Measurements from ENCODE around the gene ERCC6L. TPM values are rescaled to one million over a fixed set of nuclear protein-coding genes. Genes with fewer than 3 reads are reported as not detected.

Gene ERCC6L
- total RNA-seq, 1 experiment from 2014 or later = 19.8 TPM

- TF ChIP-seq AR (CRISPR knock-in tag; IDR thresholded peaks at IDR 0.05) (no peak), ARID4B (CRISPR knock-in tag; IDR thresholded peaks at IDR 0.05; ENCODE audit: borderline replicate concordance) (no peak), ZNF423 (CRISPR knock-in tag; IDR thresholded peaks at IDR 0.05) (no peak), ZNF532 (CRISPR knock-in tag; IDR thresholded peaks at IDR 0.05; ENCODE audit: borderline replicate concordance) (no peak), SMAD4 (CRISPR knock-in tag; IDR thresholded peaks at IDR 0.05) (no peak), ZNF671 (CRISPR knock-in tag; IDR thresholded peaks at IDR 0.05) (no peak), ZNF219 (CRISPR knock-in tag; IDR thresholded peaks at IDR 0.05; ENCODE audit: borderline replicate concordance) (no peak), SP1 (CRISPR knock-in tag; conservative IDR thresholded peaks at IDR 0.05) (no peak), GRHL2 (CRISPR knock-in tag; IDR thresholded peaks at IDR 0.05; ENCODE audit: insufficient replicate concordance, severe bottlenecking) (no peak), RELA (CRISPR knock-in tag; IDR thresholded peaks at IDR 0.05; ENCODE audit: borderline replicate concordance) (no peak)
These were observed 26.4 kb upstream of the ERCC6L start (continued) for GRCh38 chrX:72265263-72265662.

GRCh38 chrX:72262077-72262476, 23.2 kb upstream of the ERCC6L start:
- Mint-ChIP-seq H3K4me3 (no peak overlapping the region), H3K4me1 (no peaks in the 10 kb centered on the region), H3K27ac (no peak overlapping the region), H3K27me3 (ENCODE audit: low read depth) (no peaks in the 10 kb centered on the region; the same call in none of the 2 replicates), H3K36me3 (no peaks in the 10 kb centered on the region), H3K9me3 (no peaks in the 10 kb centered on the region)
- ChIA-PET POLR2A (no interaction called here), CTCF (no interaction called here)
- DNase-seq (ENCODE audit: low spot score) (no peak), ATAC-seq (no peak)
- TF ChIP-seq ATF2 (CRISPR knock-in tag; IDR thresholded peaks at IDR 0.05; ENCODE audit: borderline replicate concordance, low read depth) = no peak
- TF ChIP-seq TEAD4 (CRISPR knock-in tag; IDR thresholded peaks at IDR 0.05) = no peak
- TF ChIP-seq ZNF512 (CRISPR knock-in tag; IDR thresholded peaks at IDR 0.05; ENCODE audit: borderline replicate concordance) = no peak
- no peak for TF ChIP-seq FOXP4 (CRISPR knock-in tag; IDR thresholded peaks at IDR 0.05)
- TF ChIP-seq ZNF532 (CRISPR knock-in tag; IDR thresholded peaks at IDR 0.05; ENCODE audit: borderline replicate concordance) = no peak
